Measurements from ENCODE around the gene MTCH2. TPM values are rescaled to one million over a fixed set of nuclear protein-coding genes. Genes with fewer than 3 reads are reported as not detected.

The MTCH2 gene
- 103 and 173 TPM in 2 replicates for total RNA-seq

GRCh38 chr11:47642099-47642855 lies at the start of gene MTCH2:
Gene MTCH2 (minus strand): TSS chr11:47642559. CDS start chr11:47642465, 94 bp downstream.

DNA sequence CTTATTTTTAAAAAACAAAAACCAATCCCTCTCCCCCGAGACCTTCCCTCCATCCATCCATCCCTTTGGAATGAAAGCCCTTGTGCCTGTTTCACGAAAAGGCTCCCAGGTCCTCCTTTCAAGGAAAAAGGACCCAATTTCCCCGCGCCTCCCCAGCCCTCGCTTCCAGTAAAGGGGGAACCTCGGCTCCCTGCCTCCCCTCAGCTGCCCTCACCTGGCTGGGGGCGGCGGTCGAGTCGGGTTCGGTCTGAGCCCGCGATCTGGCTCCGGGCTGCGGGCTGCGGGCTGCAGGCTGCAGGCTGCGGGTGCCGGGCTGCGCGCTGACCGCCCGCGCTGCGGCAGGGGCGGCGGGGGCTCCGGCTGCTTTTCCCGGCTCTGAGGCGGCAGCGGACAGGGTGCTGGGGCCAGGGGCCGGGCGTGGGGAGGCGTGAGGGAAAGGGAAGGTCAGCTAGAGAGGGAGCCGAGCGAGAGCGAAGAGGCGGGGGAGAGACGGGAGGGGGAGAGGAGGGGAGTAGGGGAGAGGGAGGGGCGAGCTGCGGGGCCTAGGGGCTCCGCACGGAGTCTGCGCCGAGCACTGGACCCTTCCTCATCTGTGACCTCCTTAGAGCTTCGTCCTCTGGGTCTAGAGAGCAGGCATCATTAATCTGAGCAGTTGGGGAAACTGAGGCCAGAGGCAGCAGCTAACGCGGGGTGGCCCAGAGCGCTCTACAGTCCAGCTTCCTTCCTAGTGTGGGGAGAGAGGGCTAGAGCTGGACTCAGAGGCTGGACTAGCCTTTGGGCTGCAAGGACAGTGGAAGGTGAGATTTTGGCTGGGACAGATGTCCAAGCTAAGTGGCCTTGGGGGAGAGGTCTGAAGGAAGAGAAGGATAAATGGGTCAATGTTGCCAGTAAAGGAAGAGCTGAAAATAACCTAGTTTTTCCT lies 48.2 kb downstream of the MTCH2 start, which contains the start of gene C1QTNF4:
Gene C1QTNF4, minus strand, starts transcription at position 478 of the 922 bp plus-strand sequence. CDS start 3,601 bp downstream, outside the sequence.

DNA sequence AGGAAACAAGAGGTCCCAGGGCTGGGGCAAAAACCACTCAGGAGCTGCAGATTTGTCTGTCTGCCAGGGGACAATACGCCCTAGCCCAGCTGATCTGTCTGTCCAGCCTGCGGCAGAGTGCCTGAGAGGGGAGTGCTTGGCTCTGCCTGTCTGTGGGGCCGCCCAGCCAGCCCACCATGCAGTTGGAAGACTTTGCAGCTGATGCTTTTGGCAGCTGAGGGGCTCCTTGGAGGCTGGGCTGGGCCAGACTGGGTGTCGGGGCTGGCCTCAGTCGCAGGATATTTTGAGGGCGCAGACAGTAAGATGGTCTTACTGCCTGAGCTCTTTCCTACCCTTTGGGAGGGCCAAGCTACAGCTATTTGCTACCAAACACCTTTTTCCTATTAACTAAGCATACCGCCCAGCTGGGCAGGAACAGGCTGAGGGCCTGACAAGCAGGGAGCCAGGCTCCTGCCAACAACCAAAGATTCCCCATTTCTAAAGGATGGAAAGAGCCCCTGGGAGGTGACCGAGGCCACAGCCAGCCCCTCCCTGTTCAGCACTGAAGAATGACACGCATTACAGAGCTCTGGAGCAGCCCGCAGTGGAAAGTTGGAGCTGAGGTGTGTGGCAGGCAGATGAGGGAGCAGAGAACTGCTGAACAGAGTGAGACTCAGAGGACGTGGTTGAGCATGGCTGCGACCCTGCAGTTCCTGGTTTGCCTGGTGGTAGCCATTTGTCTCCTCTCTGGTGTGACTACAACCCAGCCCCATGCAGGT lies 56.1 kb downstream of the MTCH2 start, which contains the start of gene FAM180B:
Gene FAM180B, plus strand, starts transcription at position 581 of the 758 bp plus-strand sequence. Its CDS starts 91 bp downstream, at position 672.

DNA sequence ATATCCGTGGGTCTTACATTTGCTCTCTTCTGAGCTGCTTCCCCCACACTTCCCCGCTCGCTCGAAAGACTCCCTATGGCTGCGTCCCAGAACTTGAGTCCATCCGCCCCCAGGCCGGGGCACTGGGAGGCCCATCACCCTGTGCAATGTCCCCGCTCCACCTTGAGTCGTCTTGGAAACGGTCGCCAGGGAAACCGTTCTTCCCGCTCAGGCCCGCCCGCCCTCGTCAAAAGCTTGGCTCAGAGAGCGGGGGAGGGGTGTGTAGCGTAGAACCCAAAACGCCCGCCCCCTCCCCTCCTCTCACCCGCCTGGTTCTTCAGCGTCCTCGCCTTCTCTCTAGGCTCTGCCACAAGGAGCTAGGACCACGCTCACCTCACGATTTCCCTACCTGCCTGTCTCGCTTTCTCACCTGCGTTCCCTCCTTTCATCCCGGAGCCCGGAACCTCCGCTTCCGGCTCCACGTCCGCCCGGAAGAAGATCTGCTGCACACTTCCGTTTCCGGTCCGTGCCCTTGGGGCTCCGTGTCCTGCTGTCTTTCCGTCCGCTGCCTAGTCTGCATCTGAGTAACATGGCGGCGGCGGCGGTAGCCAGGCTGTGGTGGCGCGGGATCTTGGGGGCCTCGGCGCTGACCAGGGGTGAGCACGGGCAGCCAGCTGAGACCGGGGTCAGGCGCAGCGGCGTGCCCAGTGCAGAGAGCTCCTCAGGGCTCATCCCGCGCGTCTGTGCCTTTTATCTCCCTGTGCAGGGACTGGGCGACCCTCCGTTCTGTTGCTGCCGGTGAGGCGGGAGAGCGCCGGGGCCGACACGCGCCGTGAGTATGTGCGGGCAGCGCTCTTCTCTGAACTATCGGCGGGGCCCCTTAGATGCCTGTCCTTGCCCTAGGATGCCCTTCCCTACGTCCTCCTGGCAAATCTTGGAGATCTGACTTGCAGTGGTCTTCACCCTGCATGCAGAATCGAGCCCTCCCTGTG lies 63.5 kb downstream of the MTCH2 start, which contains the start of the genes KBTBD4 and NDUFS3:
Gene KBTBD4, minus strand, starts transcription at position 447 of the 971 bp plus-strand sequence. Its CDS starts 19 bp downstream, at position 428.
Gene NDUFS3, plus strand, starts transcription at position 551 of the 971 bp plus-strand sequence. Its CDS starts 18 bp downstream, at position 569.

Other genes with a start within 250 kb of the MTCH2 start
- gene SLC39A13, start 234.0 kb downstream of the MTCH2 start, total RNA-seq: 48.3 and 50.5 TPM in 2 replicates
- gene PSMC3, start 216.1 kb downstream of the MTCH2 start, total RNA-seq: 136 and 162 TPM in 2 replicates
- not detected in 2 replicates for gene RAPSN, start 193.4 kb downstream of the MTCH2 start, total RNA-seq
- gene CELF1, start 89.4 kb downstream of the MTCH2 start, total RNA-seq: 41.8 and 52.2 TPM in 2 replicates
- gene PTPMT1, start 77.0 kb downstream of the MTCH2 start, total RNA-seq: 126 and 182 TPM in 2 replicates
- gene KBTBD4, start 63.6 kb downstream of the MTCH2 start, total RNA-seq: 12.2 and 19.5 TPM in 2 replicates
- gene NDUFS3, start 63.5 kb downstream of the MTCH2 start, total RNA-seq: 92.2 and 107 TPM in 2 replicates
- gene FAM180B, start 55.9 kb downstream of the MTCH2 start, total RNA-seq: not detected in 2 replicates
- 0.09 and 0.92 TPM in 2 replicates for gene C1QTNF4, start 48.1 kb downstream of the MTCH2 start, total RNA-seq
- gene AGBL2, start 72.8 kb upstream of the MTCH2 start, total RNA-seq: 0.19 and 1.4 TPM in 2 replicates
- 39.3 and 48.8 TPM in 2 replicates for gene FNBP4, start 124.8 kb upstream of the MTCH2 start, total RNA-seq
- 11.7 and 15.4 TPM in 2 replicates for gene NUP160, start 205.8 kb upstream of the MTCH2 start, total RNA-seq